D721Med (cell line): ENCODE results near the gene SLC45A1.
"Not testable (repeated sequence)": the region's sequence is repeated elsewhere in the genome, so short reads cannot be mapped to it uniquely, and the experiment has no call there.

Experiments used
- DNase-seq: peaks from one replicate; pipeline ENCODE4 v3.0.0; 2011; ENCODE audit warnings: low spot score; ENCODE audit not compliant: insufficient read length
- FAIRE-seq: peaks from 2 replicates; lab custom pipeline; 2011; peaks lifted over from hg19 to GRCh38; lab: Jason Lieb, UNC
- TF ChIP-seq, protein P1 (sequence below): IDR thresholded peaks from 2 replicates; pipeline ENCODE4 v1.5.1; 2012; ENCODE audit warnings: mild to moderate bottlenecking, control low read depth; ENCODE audit not compliant: insufficient read depth; ENCODE audit errors: missing control alignments

Gene SLC45A1

DNA sequence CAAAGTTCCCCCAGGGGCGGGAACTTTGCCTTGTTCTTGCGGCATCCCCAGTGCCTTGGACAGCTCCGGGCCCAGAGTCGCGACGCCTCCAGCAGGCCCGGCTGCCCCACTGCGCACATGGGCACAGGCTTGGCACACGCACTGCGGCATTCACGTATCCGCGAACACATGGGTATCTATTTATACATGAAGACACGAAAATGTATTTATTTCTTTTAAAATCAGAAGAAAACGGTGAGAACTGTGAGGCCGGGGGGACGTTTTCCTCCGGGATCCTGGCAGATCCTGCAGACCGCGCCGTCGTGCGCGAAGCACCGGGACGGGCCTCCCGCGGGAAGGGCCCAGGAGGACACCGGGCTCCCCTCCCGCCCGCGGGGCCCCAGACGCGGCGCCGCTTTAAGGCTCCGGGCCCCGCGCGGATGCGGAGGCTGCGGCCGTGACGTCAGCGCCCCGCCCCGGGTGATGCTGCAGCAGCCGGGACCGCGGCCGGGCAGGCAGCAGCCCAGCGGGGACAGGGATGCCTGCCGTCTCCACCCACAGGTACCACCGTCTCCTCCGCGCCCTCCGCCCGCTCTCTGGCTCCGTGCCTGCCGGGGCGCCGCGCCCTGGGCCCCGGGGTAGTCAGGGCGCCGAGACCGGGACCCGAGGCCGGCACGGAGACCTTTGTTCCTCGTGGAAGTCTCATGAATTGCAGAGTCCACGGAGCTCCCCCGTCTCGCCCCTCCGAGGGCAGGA is at the start of gene SLC45A1:
Gene SLC45A1, plus strand, starts transcription at position 468 of the 735 bp plus-strand sequence. CDS start 6,216 bp downstream, outside the sequence.
- peak; percentile 58 for DNase-seq
- TF ChIP-seq, protein P1, sequence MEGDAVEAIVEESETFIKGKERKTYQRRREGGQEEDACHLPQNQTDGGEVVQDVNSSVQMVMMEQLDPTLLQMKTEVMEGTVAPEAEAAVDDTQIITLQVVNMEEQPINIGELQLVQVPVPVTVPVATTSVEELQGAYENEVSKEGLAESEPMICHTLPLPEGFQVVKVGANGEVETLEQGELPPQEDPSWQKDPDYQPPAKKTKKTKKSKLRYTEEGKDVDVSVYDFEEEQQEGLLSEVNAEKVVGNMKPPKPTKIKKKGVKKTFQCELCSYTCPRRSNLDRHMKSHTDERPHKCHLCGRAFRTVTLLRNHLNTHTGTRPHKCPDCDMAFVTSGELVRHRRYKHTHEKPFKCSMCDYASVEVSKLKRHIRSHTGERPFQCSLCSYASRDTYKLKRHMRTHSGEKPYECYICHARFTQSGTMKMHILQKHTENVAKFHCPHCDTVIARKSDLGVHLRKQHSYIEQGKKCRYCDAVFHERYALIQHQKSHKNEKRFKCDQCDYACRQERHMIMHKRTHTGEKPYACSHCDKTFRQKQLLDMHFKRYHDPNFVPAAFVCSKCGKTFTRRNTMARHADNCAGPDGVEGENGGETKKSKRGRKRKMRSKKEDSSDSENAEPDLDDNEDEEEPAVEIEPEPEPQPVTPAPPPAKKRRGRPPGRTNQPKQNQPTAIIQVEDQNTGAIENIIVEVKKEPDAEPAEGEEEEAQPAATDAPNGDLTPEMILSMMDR = no peak
- no peak for FAIRE-seq

GRCh38 chr1:8273036-8273435 is 44.9 kb upstream of the SLC45A1 start:
- DNase-seq = no peak
- FAIRE-seq = no peak
- TF ChIP-seq, protein P1 = no peak

DNA sequence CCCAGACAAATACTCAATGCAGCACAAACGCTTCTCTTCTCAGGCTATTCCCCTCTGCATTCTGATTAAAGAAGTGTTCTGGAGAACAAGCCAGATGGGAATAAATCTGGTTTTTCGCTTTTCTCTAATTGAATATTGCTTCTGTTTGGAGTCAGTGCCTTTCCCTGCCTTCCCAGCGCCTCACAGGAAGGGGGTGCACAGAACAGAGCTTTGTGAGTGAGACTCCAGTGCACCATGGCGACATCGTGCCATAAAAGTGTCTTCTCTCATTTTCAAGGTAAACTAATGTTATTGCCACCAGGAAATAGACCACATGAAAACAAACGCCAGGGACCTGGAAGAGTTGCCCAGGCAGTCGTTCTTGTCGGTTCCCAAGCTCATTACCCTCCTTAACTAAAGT is 43.6 kb upstream of the SLC45A1 start:
- no peak for FAIRE-seq
- DNase-seq = no peak
- TF ChIP-seq, protein P1 = no peak

DNA sequence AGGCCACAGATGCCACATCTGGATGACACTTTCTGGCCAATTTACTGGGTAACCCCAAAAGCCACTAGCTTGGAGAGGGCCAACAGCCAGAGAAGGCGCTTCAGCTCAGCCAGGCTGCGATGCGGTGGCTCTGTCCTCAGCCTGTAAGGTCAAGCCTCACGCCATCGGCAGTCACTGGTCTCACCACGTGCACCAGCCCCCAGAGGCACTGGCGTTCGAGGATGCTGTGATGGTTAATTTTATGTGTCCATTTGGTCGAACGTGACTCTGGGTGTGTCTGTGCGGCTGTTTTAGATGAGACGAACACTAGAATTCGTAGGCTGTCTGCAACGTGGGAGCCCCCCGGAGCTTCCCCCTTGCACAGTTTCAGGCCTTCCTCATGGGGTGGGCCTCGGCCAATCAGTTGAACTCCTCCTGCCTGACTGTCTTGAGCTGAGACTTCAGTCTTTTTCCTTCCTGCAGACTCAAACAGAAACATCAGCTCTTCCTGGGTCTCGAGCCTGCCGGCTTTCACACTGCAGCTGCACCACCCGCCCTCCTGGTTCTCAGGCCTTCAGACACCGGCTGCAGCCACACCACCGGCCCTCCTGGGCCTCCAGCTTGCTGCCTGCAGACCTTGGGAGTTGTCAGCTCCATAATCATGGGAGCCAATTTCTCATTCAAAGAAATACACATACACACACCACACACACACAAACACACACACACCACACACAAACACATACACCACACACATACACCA is 41.6 kb upstream of the SLC45A1 start:
- no peak for DNase-seq
- no peak for FAIRE-seq
- TF ChIP-seq, protein P1 = no peak

DNA sequence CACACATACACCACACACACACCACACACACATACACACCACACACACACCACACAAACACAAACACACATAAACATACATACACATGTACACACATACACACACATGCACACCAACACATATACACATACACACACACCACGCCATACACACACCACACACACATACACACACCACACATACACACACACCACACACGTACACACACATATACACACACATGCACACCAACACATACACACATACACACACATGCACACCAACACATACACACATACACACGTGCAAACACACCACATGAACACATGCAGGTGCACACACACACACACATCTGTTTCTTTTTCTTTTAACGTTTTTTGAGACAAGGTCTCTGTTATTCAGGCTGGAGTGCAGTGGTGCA is 41.0 kb upstream of the SLC45A1 start:
- TF ChIP-seq, protein P1 = no peak
- FAIRE-seq = no peak
- DNase-seq = no peak

DNA sequence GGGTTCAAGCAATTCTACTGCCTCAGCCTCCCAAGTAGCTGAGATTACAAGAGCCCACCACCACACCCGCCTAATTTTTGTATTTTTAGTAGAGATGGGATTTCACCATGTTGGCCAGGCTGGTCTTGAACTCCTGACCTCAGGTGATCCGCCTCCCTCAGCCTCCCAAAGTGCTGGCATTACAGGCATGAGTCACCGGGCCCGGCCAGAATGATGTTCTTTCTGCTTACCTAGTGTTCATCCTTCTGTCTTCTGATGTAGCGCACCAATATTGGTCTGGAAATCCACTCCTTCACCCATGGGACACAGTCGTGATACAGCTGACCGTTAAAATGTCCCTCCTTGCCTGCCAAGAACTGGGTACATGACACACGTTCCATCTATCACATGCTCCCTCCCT is 39.2 kb upstream of the SLC45A1 start:
- DNase-seq, FAIRE-seq: not testable (repeated sequence)

GRCh38 chr1:8281843-8282509 is 35.9 kb upstream of the SLC45A1 start:
- DNase-seq (no peak), FAIRE-seq (no peak)
- TF ChIP-seq, protein P1 = no peak
